Mesendoderm (in vitro differentiated cells): ENCODE results near the gene MSX2. TPM values are rescaled to one million over a fixed set of nuclear protein-coding genes. Genes with fewer than 3 reads are reported as not detected.
A peak's percentile ranks its signal among the peaks of the same experiment; 100 is the strongest.

Experiments
- DNase-seq: peaks from one replicate; pipeline ENCODE4 v3.0.0; 2013
- H2AK5ac ChIP-seq: 2 replicates; pipeline ENCODE4 v1.6.1; 2013; ENCODE audit warnings: low read length, inconsistent platforms
- H2BK120ac ChIP-seq: 2 replicates; pipeline ENCODE4 v1.6.1; 2013; ENCODE audit warnings: low read depth, mild to moderate bottlenecking, low read length, moderate library complexity, mixed read lengths
- H2BK15ac ChIP-seq: replicated peaks from 2 replicates; pipeline ENCODE4 v1.6.1; 2013; ENCODE audit warnings: low read depth, mild to moderate bottlenecking, moderate library complexity
- H2BK5ac ChIP-seq: 2 replicates; pipeline ENCODE4 v1.6.1; 2013; ENCODE audit warnings: low read length, inconsistent platforms
- H3K18ac ChIP-seq: 2 replicates; pipeline ENCODE4 v1.6.1; 2013; ENCODE audit warnings: mild to moderate bottlenecking, low read length, mixed read lengths
- H3K23ac ChIP-seq: one replicate; pipeline ENCODE4 v1.6.1; 2013; ENCODE audit warnings: low read length
- H3K27ac ChIP-seq: 2 replicates; pipeline ENCODE4 v1.5.1; 2013; ENCODE audit warnings: low read depth, mild to moderate bottlenecking, inconsistent platforms, low read length, moderate library complexity
- H3K27me3 ChIP-seq: 2 replicates; pipeline ENCODE4 v1.6.1; 2013; ENCODE audit warnings: low read length, control low read depth, mild to moderate bottlenecking, inconsistent platforms; ENCODE audit not compliant: insufficient read depth, poor library complexity
- H3K36me3 ChIP-seq: 2 replicates; pipeline ENCODE4 v1.6.1; 2013; ENCODE audit warnings: low read length, inconsistent platforms; ENCODE audit not compliant: control insufficient read depth, insufficient read depth
- H3K4ac ChIP-seq: one replicate; pipeline ENCODE4 v1.6.1; 2013; ENCODE audit warnings: low read depth, mild to moderate bottlenecking, low read length, moderate library complexity
- H3K4me1 ChIP-seq: 2 replicates; pipeline ENCODE4 v1.6.1; 2013; ENCODE audit warnings: low read depth, low read length, inconsistent platforms; ENCODE audit not compliant: control insufficient read depth
- H3K4me2 ChIP-seq: 2 replicates; pipeline ENCODE4 v1.6.1; 2013; ENCODE audit warnings: low read length
- H3K4me3 ChIP-seq: 2 replicates; pipeline ENCODE4 v1.5.1; 2013; ENCODE audit warnings: mild to moderate bottlenecking, low read length
- H3K56ac ChIP-seq: one replicate; pipeline ENCODE4 v1.6.1; 2013; ENCODE audit warnings: low read length
- H3K79me1 ChIP-seq: 2 replicates; pipeline ENCODE4 v1.6.1; 2013; ENCODE audit warnings: low read length, inconsistent platforms
- H3K79me2 ChIP-seq: 2 replicates; pipeline ENCODE4 v1.6.1; 2013; ENCODE audit warnings: mild to moderate bottlenecking, low read length; ENCODE audit not compliant: control insufficient read depth, insufficient read depth
- H3K9ac ChIP-seq: 2 replicates; pipeline ENCODE4 v1.6.1; 2013; ENCODE audit warnings: low read length, inconsistent platforms
- H4K5ac ChIP-seq: one replicate; pipeline ENCODE4 v1.6.1; 2013; ENCODE audit warnings: low read length
- H4K8ac ChIP-seq: one replicate; pipeline ENCODE4 v1.6.1; 2013; ENCODE audit warnings: low read depth, mild to moderate bottlenecking, control low read depth, low read length, moderate library complexity
- WGBS: extraction: QIAGEN DNeasy Blood & Tissue Kit; methylation state at CpG from one replicate; pipeline ENCODE4 v1.1.7; 2013; ENCODE audit warnings: low lambda C conversion rate, missing lambda C conversion rate; ENCODE audit not compliant: insufficient coverage; ENCODE audit errors: extremely low coverage; 5-methylcytosine and 5-hydroxymethylcytosine counted together
- polyA plus RNA-seq, 2 experiments: library from polyadenylated mRNA; stranded (reverse); fragments of 200-250 nt; gene quantifications; one replicate each; pipeline ENCODE4 v1.2.3, GENCODE V29; 2013

The MSX2 gene
- polyA plus RNA-seq (2013, experiment 1 of 2): 27.2 TPM
- 25.1 TPM for polyA plus RNA-seq (2013, experiment 2 of 2)

- Histone ChIP-seq H3K79me2 (peaks cover 47% of the 10 kb centered on the region), H3K27me3 (no peaks in the 10 kb centered on the region), H3K36me3 (peaks cover 2% of the 10 kb centered on the region), H3K27ac (peak within 1 kb of the TSS; percentile 74), H3K79me1 (no peaks in the 10 kb centered on the region), H4K8ac (peak within 1 kb of the TSS; percentile 65), H3K23ac (peak within 1 kb of the TSS; percentile 11), H2AK5ac (no peak within 1 kb of the TSS), H3K4me3 (peak within 1 kb of the TSS; percentile 90), H4K5ac (no peak within 1 kb of the TSS), H2BK120ac (peak within 1 kb of the TSS; percentile 88), H2BK5ac (peak within 1 kb of the TSS; percentile 67), H3K9ac (peak within 1 kb of the TSS; percentile 93), H2BK15ac (peak within 1 kb of the TSS; percentile 47), H3K56ac (peak within 1 kb of the TSS; percentile 93), H3K4ac (peak within 1 kb of the TSS; percentile 89), H3K4me1 (peaks cover 23% of the 10 kb centered on the region), H3K4me2 (peak within 1 kb of the TSS; percentile 97), H3K18ac (peak within 1 kb of the TSS; percentile 94)
- WGBS: no CpG with 5 or more reads among the region's 87 CpGs
- peak; percentile 97 for DNase-seq
These were observed at the start of gene MSX2 for GRCh38 chr5:174724484-174725260. Gene MSX2 (plus strand): TSS chr5:174724582. CDS start chr5:174724660, 78 bp downstream.

GRCh38 chr5:174675110-174675509 lies 49.3 kb upstream of the MSX2 start:
- Histone ChIP-seq H3K27me3 (no peaks in the 10 kb centered on the region), H4K8ac (no peak overlapping the region), H4K5ac (no peak overlapping the region), H3K79me1 (no peaks in the 10 kb centered on the region), H3K4me3 (no peak overlapping the region), H3K56ac (no peak overlapping the region), H2BK15ac (no peak overlapping the region), H3K4me1 (peaks cover 3% of the 10 kb centered on the region), H3K4ac (no peak overlapping the region), H2BK120ac (no peak overlapping the region), H3K23ac (no peak overlapping the region), H3K36me3 (no peaks in the 10 kb centered on the region), H3K27ac (no peak overlapping the region), H3K4me2 (no peak overlapping the region), H3K79me2 (no peaks in the 10 kb centered on the region), H2AK5ac (no peak overlapping the region), H2BK5ac (no peak overlapping the region), H3K9ac (no peak overlapping the region), H3K18ac (no peak overlapping the region)
- peak; percentile 29 for DNase-seq
- no CpG with 5 or more reads among the region's 2 CpGs for WGBS

GRCh38 chr5:174675916-174676315 lies 48.5 kb upstream of the MSX2 start:
- no peak overlapping the region for H3K4ac ChIP-seq
- H3K18ac ChIP-seq: no peak overlapping the region
- H3K9ac ChIP-seq: no peak overlapping the region
- H3K36me3 ChIP-seq: no peaks in the 10 kb centered on the region
- H3K27ac ChIP-seq: no peak overlapping the region
- no peaks in the 10 kb centered on the region for H3K79me1 ChIP-seq
- H3K4me2 ChIP-seq: no peak overlapping the region
- no peak overlapping the region for H3K56ac ChIP-seq
- no peak overlapping the region for H2AK5ac ChIP-seq
- H2BK15ac ChIP-seq: no peak overlapping the region
- H3K23ac ChIP-seq: no peak overlapping the region
- H3K79me2 ChIP-seq: no peaks in the 10 kb centered on the region
- no peak overlapping the region for H4K8ac ChIP-seq
- H3K27me3 ChIP-seq: no peaks in the 10 kb centered on the region
- no peak overlapping the region for H2BK5ac ChIP-seq
- DNase-seq: no peak
- WGBS: no CpG with 5 or more reads among the region's 5 CpGs
- peaks cover 1% of the 10 kb centered on the region for H3K4me1 ChIP-seq
- no peak overlapping the region for H2BK120ac ChIP-seq
- no peak overlapping the region for H3K4me3 ChIP-seq
- H4K5ac ChIP-seq: no peak overlapping the region

GRCh38 chr5:174678107-174678506 lies 46.3 kb upstream of the MSX2 start:
- Histone ChIP-seq H3K36me3 (no peaks in the 10 kb centered on the region), H3K27me3 (no peaks in the 10 kb centered on the region), H3K4me1 (peaks cover 4% of the 10 kb centered on the region), H3K9ac (no peak overlapping the region), H2BK5ac (no peak overlapping the region), H2BK15ac (peak overlapping the region; percentile 64), H3K79me1 (no peaks in the 10 kb centered on the region), H3K18ac (no peak overlapping the region), H3K4me2 (no peak overlapping the region), H3K23ac (no peak overlapping the region), H3K4me3 (no peak overlapping the region), H4K8ac (no peak overlapping the region), H3K56ac (no peak overlapping the region), H3K4ac (no peak overlapping the region), H3K27ac (no peak overlapping the region), H3K79me2 (no peaks in the 10 kb centered on the region), H4K5ac (no peak overlapping the region), H2AK5ac (no peak overlapping the region), H2BK120ac (no peak overlapping the region)
- no peak for DNase-seq

- no peaks in the 10 kb centered on the region for H3K27me3 ChIP-seq
- DNase-seq: peak; percentile 73
- no peak overlapping the region for H2BK15ac ChIP-seq
- H3K9ac ChIP-seq: no peak overlapping the region
- no peak overlapping the region for H2BK5ac ChIP-seq
- H4K5ac ChIP-seq: no peak overlapping the region
- no peak overlapping the region for H3K23ac ChIP-seq
- H2BK120ac ChIP-seq: no peak overlapping the region
- H3K56ac ChIP-seq: no peak overlapping the region
- H3K4me2 ChIP-seq: no peak overlapping the region
- peaks cover 4% of the 10 kb centered on the region for H3K4me1 ChIP-seq
- no peak overlapping the region for H3K27ac ChIP-seq
- H2AK5ac ChIP-seq: no peak overlapping the region
- no peaks in the 10 kb centered on the region for H3K79me2 ChIP-seq
- WGBS: no CpG with 5 or more reads among the region's 7 CpGs
- no peak overlapping the region for H3K4me3 ChIP-seq
- H4K8ac ChIP-seq: no peak overlapping the region
- H3K36me3 ChIP-seq: no peaks in the 10 kb centered on the region
- H3K4ac ChIP-seq: no peak overlapping the region
- no peak overlapping the region for H3K18ac ChIP-seq
- H3K79me1 ChIP-seq: no peaks in the 10 kb centered on the region
These were observed 43.3 kb upstream of the MSX2 start for GRCh38 chr5:174680901-174681565.
